Left hindlimb (tissue), 1 donor: ENCODE data around the gene ADK.

Experiments used
- DNase-seq: peaks from one replicate; pipeline ENCODE4 v3.0.0-alpha.2; 2018

ADK gene

DNA sequence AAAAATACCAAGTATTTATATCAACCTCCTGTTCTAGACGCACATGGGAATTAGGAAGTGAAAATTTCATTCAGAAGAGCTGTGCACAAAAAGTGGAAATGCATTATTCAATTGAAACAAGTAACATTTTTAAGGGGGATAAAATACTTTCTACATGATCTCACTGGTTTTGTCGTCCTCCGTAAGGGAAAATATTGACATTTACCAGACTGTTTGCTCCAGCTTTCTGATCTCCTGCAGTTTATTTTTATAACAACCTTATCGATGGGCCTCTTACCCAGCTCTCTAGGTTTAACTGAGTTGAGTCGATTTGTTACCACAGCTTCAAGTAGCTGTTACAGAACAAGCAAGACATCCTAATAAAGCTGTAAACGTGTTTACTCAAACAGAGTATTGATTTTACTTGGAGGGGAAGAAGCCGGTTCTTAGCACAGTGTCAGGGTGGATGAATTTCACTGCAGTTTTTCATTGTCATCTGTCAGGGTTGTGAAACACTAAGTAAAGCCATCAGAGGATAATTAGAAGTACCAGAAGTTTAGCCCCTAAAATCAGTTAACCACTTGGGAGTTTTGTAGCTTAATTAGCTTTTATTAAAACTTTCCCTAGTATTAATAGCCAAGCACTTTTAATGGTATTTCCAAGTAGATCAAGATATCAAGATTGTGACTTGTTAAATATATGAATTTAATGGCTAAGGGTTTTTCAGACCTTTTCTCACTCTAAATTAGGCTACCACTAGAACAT, 532.8 kb downstream of the ADK start:
- no peak for DNase-seq

DNA sequence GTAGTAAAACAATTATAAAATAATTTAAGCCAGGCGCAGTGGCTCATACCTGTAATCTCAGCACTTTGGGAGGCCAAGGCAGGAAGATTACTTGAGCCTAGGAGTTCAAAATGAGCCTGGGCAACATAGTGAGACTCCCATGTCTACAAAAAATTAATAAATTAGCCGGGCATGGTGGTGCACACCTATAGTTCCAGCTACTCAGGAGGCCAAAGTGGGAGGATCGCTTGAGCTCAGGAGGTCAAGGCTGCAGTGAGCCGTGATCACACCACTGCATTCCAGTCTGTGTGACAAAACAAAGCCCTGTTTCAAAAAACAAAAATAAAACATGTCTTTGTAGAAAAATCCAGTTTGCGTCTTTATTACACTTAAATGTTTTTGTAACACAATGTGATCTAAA, 533.4 kb downstream of the ADK start:
- DNase-seq, result no peak

DNA sequence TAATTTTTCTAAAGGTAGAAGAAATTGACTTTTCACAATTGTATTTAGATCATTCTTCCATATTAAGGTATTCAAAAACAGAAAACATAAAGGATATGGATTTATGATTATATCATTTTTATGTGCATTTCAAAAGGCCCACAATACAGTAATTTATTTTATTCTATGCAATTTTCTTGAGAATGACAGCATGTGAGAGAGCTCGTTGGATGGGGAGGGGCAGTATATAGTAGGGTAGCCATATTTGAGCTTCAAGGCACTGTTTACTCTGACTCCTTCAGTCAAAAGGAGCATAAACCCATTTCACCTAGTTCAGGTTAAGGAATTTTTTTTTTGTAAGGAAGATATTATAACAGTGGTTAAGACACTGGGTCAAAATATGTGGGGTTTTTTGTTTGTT, 534.5 kb downstream of the ADK start:
- no peak for DNase-seq

DNA sequence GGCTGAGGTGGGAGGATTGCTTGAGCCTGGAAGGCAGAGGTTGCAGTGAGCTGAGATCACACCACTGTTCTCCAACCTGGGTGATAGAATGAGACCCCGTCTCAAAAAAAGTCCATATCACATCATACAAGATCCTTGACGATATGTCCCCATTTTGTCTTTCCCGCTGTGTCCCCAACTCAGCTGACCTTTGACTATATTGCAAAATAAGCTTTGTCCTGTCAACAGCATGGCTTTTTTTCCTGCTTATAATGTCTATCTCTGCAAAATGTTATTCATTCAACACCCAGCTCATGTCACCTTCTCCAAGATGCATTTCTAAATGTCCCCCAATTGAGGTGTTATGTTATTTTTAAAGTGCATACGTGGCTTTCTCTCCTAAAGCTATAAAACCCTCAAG, 539.4 kb downstream of the ADK start:
- no peak for DNase-seq

DNA sequence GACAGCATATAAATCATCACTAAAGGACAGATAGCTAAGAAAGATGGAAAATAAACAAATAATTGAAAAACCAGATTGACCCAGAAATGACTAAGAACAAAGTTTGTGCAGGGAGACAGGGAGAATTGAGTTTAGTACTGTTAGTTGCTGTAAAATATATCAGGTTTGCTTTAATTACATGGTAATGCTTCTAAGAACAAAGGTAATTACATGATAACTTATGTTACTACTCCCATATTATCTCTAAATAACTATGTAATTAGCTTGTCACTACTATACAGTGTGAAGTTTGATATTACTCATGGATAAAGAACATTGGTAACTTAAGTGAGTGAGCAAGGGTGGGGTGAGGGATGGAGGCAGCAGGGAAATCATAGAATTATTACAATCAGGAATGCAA, 540.1 kb downstream of the ADK start:
- DNase-seq, result no peak

DNA sequence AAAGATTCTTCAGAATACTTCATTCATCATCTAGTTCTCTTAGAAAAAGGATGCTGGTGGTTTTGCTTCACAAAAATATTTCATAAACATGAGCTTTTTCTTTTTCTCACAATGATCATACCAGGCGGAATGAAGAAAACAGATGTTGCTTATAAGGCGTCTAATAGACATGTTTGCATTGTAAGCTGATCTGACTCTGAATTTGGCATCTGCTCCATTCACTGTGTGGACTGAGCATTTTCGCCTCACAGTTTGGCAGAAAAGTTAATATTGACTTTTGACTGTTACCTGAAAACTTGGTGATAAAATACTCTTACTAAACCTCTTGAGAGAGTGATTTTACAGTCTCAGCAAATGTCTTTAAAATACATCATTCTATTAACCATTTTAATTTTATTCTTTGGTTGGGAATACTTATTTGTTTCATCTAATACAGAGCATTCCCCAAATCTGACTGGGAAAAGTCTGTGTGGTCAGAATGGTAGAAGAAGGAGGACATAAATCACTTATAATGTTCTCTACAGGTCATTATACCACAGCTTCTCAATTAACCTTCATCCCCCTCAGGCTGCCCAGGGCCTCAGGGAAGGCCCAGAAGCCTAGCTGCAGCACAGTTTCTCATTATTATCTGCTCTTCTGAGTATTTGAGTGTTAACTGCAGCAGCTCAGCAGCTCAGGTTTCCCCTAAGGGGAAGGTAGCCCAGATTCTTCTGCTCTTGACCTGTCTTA, 553.8 kb downstream of the ADK start:
- DNase-seq, result no peak

DNA sequence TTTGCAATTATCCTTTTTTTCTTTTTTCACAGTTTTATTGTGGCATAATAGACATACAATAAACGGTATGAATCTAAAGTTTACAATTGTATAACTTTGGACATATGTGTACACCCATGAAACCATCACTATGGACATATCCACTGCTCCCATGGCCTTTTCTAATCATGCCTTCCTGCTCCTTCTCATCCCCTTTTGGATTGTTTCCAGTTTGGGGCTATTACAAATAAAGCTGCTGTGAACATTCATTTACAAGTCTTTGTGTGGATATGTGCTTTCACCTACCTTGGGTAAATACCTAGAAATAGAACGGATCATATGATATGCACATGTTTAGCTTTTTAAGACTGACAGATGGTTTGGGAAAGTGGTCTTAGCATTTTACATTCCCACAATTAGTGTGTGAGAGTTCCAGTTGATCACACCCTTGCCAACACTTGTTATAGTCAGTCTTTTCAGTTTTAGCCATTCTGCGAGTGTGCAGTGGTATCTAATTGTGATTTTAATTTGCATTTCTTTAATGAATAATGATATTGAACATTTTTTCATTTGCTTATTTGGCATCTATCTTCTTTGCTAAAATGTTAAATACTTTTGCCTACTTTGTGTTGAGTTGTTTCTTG, 554.4 kb downstream of the ADK start:
- no peak for DNase-seq

DNA sequence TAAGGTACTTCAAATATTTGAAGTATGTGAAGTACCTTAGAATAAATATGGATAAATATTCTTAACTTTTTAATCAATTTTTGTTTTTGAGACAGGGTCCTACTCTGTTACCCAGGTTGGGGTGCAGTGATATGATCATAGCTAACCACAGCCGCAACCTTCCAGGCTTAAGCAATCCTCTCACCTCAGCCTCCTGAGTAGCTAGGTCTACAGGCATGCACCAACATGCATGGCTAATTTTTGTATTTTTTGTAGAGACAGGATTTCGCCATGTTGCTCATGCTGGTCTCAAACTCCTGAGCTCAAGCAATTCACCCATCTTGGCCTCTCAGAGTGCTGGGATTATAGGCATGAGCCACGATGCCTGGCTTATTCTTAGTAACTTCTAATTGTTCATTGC, 555.9 kb downstream of the ADK start:
- no peak for DNase-seq

DNA sequence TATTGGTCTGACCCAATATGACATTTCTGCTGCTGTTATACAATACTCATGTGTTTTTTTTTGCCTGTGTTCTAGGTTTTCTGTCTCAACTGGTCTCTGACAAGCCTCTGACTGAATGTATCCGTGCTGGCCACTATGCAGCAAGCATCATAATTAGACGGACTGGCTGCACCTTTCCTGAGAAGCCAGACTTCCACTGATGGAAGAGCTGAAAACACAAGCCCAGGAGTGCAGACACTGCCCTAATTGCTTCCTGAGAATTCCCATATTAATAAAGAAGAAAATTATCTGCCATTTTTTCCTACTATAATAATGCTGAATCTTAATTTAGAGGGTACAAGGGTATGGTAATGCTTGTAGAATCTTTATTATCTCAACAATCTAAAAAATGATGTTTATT, 557.2 kb downstream of the ADK start:
- DNase-seq, result no peak

DNA sequence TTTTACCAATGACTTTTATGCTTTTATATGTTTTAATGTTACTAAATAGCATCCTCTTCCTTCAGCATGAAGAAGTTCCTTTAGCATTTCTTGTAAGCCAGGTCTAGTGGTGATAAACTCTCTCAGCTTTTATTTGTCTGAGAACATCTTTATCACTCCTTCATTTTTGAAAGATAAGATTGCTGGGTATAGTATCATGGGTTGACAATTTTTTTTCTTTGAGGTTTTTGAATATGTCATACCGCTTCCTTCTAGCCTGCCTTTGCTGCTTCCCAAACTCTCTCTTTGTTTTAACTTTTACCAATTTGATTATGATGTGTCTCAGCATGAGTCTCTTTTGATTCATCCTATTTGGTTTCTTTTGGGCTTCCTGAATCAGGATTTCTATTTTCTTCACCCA, 567.2 kb downstream of the ADK start:
- no peak for DNase-seq

DNA sequence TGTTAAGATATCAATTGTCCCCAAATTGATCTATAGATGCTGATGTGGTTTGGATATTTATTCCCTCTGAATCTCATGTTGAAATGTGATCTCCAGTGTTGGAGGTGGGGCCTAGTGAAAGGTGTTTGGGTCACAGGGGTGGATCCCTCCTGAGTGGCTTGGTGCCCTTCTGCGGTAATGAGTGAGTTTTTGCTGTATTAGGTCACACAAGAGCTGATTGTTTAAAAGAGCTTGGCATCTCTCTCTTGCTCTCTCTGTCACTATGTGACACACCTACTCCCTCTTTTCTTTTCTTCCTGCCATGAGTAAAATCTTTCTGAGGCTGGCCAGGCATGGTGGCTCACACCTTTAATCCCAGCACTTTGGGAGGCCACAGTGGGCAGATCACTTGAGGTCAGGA, 577.2 kb downstream of the ADK start:
- no peak for DNase-seq

DNA sequence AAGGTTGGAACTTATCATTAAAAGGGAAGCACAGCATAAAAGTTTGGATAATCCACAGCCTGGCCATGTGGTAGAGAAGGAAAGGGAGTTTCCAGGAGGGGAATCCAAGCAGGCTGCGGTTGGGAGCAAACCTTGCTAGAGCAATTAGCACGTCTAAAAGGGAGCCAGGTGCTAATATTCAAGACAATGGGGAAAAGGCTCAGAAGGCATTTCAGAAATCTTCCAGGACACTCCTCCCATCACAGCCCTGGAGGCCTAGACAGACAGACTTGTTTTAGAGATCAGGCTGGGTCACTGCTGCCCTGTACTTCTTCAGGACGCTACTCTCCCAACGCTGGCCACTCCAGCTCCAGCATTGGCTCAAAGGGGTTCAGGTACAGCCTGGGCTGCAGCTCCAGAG, 579.2 kb downstream of the ADK start:
- DNase-seq, result no peak

DNA sequence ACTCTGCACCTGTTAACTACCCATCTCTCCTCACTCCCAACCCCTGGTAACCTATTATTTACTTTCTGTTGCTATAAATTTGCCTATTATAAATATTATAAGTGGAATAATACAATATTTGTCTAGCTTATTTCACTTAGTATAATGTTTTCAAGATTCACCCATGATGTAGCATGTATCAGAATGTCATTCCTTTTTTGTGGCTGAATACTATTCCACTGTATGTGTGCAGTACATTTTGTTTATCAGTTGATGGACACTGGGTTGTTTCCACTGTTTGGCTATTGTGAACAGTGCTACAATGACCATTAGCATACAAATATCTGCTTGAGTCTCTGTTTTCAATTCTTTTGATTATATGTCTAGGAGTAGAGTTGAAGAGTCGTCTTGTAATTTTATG, 582.6 kb downstream of the ADK start:
- DNase-seq, result no peak

DNA sequence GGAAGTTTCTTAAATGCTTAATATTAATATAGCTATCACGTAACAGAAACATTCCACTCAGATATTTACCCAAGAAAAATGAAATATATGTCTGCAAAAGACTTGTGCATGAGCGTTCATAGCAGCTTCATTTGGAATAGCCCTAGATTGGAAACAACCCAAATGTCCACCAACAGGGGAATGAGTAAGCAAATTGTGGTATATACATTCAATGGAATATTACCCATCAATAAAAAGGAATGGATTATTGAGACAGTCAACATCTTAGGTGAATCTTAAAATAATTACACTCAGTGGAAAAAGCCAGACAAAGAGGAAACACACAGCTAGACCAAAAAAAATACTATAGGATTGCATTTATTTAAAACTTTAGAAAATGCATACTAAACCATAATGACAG, 585.0 kb downstream of the ADK start:
- no peak for DNase-seq

DNA sequence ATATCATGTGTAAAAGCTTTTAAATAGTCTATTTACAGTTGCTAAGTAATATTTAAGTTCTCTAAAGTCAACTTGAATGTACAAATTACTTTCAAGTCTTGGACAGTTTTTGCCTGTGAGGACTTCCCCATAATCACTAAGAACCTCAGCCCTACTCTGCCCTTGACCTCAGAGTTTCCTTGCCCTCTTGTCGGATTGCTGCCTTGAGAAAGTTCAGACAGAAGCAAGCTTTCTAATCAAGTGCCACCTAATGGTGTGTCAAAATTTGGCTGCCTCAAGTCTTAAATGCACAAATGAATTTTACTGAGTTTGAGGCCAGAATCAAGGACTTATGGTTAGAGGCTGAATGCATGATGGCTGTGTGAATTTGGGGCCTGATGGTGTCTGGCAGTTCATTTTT, 587.0 kb downstream of the ADK start:
- no peak for DNase-seq

DNA sequence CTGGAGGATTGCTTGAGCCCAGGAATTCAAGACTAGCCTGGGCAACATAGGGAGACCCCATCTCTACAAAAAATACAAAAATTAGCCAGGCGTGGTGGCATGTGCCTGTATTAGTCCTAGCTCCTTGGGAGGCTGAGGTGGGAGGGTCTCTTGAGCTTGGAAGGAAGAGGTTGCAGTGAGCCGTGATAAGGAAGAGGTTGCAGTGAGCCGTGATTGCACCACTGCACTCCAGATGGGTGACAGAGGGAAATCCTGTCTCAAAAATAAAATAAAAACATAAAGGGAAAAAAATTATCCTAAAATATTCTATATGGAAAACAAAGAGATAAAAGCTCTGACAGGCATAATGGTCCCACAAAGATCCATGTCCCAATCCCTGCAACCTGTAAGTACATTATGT, 587.5 kb downstream of the ADK start:
- DNase-seq, result no peak

DNA sequence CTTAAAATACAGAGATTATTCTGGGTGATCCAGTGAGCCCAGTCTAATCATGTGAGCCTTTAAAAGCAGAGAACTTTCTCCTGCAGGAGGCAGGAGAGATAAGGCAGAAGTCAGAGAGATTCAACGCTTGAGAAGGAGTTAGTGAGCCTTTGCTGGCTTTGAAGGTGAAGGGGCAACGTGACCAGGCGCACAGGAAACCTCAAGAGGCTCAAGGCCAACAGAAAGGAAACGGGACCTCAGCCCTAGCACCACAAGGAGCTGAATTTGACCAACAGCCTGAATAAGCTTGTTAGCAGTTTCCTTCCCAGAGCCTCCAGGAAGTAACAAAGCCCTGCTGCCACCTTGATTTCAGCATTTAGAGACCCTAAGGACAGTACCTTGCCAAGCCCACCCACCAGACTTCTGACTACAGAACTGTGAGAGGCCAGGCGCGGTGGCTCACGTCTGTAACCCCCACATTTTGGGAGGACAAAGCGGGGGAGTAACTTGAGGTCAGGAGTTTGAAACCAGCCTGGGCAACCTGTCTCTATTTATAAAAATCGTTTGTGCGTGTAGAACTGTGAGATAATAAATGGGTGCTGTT, 588.1 kb downstream of the ADK start:
- DNase-seq, result no peak

DNA sequence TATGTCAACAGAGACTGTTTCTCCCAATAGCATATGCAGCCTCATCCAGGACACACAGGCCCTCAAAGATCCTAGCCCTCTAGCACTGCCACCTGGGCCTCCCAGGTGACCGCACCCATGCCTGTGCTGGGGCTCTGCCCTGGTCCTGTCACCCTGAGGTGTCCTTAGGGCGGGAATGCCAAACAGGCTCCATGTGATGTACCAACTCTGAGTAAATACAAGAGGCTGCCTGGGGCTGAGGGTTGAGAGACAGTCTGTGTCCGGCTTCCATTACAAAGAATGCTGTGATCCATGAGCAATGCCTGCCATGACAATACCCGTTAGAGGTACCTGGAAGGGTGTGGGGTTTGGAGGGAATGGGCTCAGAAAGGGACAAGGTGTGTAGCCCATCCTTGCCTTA, 592.4 kb downstream of the ADK start:
- DNase-seq, result no peak

DNA sequence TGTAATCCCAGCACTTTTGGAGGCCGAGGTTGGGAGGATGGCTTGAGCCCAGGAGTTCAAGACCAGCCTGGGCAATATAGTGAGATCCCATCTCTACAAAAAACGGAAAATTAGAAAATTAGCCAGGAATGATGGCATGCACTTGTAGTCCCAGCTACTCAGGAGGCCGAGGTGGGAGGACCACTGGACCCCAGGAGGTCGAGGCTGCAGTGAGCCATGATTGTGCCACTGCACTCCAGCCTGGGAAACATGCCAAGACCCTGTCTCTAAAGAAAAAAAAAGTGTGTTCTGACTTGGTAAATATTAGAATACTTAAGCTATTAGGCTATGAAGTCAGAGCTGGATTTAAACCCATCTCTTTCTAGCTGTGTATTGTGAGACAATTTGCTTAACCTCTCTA, 594.4 kb downstream of the ADK start:
- no peak for DNase-seq

DNA sequence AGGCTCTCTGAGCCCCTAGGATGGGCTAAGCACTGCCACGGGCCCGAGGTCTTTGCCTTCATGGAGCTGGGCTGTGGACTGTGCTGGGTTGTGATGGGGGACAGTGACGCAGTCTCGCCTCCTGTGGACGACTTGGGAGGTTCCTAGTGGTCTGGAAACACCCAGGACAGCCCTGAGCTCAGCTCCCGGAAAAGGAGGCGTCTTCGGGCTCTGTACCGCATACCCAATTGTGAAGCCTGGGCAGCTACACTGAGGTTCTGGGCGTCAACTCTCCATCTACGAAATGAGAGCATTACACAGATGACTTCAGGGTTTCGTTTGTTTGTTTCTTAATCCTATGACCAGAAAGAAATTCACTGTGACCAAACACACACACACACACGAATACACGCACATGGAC, 595.8 kb downstream of the ADK start:
- no peak for DNase-seq

DNA sequence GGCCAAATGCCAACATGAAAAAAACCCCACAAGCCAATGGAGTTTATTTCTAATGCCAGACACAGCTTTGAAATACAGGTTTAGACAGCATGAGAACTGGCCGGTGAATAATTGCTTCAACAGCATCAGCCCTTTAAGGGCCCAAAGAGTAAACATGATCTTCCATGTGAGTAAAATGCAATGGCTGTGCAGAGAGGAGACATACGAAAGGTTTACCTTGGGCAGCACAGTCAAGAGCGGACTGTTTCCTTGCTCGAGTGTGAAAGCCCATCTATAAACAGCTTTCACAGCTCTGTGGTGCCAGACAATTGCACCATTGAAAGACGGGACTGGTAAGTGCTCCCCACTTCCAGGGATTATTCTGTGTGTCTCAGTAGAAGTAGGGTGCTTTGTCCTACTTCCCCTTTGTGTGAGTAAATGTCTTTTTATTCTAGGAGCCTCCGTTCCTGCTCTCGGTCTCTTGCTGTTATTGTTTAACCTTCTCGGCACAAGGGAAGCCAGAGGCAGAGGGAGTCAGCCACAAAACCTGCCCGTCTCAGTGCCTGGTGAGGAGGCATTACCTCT, 597.5 kb downstream of the ADK start:
- no peak for DNase-seq

DNA sequence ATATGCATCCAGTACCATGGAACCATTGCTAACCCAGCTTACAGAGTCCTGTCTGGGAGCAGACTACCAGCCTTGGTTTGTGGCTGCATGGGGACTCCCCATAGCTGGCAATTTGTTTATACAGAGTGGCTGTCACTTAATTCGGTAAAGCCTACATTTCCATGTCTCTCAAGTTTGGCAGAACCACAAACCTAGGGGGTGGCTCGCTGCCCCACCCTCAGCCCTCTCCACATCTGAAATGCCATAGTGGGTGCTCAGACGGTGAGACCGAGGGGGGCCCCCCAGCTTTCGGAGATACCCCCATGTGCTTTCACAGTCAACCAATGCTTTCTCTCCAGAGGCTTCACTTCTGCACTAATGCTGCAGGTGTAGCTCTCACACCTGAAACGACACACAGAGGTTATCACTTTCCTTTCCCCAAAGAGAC, 599.8 kb downstream of the ADK start:
- DNase-seq, result no peak

DNA sequence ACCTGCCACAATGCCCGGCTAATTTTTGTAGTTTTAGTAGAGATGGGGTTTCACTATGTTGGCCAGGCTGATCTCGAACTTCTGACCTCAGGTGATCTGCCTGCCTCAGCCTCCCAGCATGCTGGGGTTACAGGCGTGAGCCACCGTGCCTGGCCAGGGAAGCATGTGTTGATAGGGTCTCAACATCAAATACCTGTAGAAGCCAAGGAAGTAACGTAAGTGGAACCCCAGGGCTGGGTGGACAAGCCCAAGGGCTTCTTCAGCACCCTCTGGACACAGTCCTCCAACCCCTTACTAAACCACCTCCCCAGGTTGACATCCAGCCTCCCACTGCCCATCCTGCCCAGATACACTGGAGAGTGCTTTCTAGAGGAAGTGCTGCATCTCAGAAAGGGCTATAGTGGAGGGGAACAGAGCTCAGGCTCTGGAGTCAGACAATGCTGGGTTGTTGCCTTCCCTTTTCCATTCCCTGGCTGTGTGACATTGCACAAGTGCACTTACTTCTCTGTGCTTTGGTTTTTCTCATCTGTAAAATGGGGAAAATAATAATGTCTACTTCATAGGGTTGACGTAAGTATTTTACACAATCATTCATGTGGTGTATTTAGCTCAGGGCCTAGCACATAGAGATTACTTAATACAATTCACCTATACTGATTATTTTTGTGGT, 601.5 kb downstream of the ADK start:
- DNase-seq, result no peak
